GM19043 (cell line): ENCODE data around the gene GABBR1.

Source experiments
- ATAC-seq: cut with Tn5 transposase; IDR thresholded peaks from one replicate; pipeline ENCODE4 v1.9.1; 2021; ENCODE audit warnings: low read depth; ENCODE audit not compliant: unreplicated experiment

Gene GABBR1

GRCh38 chr6:29530671-29531310 lies 102.2 kb downstream of the GABBR1 start:
- no peak for ATAC-seq

GRCh38 chr6:29529956-29530355 lies 103.0 kb downstream of the GABBR1 start:
- no peak for ATAC-seq

DNA sequence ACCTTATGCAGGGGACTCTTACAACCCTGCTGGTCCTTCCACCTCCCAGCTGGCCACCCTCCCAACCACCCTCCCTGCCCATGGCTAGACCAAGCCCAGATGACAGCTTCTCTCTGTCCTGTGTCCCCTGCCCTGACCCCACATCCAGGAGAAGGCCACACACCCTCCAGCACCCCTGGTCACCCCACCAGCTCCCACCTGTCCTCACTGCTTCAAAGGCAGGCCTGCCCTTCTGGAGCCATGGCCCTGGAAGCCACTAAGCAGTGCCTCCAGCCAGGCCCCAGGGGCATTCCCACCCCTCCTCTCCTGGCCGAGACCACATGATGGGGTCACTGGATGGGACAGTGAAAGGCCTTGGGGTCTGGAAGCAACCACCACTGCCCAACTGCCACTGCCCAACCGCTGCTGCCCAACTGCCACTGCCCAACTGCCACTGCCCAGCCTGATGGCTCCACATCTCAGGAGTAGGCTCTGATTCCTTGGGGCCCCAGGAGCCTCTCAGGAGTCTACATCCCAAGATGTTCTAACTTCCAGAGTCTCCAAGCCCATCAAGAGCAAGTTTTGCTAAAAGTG lies 103.9 kb downstream of the GABBR1 start:
- no peak for ATAC-seq

GRCh38 chr6:29528300-29528931 lies 104.6 kb downstream of the GABBR1 start:
- ATAC-seq, result no peak

DNA sequence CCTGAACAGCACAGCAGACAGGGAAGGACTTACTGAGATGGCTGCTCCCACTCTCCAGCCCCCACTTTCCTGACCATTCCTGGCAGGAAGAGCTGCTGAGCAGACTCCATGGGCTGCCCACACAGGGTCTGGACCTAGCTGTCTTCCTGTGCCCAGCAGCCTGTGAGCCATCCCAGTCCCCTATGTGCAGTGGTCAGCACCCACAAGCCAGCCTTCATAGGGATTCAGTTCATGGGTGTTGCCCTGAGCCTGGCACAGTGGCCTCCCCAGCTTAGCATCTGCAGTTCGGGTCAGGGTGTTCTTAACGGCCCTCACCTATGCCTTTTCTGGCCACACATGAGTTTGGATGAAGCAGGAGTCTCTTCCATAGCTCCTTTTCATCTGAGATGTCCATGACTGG lies 105.4 kb downstream of the GABBR1 start:
- no peak for ATAC-seq

DNA sequence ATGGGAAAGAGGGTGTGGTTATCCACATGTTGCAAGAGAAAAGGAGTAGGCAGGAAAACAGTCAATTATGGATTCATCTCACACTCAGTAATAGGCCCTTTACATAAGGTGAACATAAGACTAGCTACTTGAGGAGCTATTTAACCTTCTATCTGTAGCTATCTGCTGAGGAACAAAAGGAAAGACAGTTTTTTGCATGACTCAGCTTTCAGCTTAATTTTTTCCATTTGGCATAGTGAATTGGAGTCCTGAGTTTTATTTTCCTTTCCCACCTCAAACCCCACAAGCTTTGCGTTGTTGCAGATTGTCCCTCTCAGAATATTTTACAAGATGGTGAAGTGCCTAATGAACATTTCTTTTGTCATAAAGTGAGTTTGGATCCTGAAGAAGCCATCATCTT lies 105.9 kb downstream of the GABBR1 start:
- ATAC-seq, result no peak

- no peak for ATAC-seq
Observed at GRCh38 chr6:29525311-29525639, 107.7 kb downstream of the GABBR1 start.

- ATAC-seq, result no peak
Observed at GRCh38 chr6:29524444-29525310, 108.3 kb downstream of the GABBR1 start.

DNA sequence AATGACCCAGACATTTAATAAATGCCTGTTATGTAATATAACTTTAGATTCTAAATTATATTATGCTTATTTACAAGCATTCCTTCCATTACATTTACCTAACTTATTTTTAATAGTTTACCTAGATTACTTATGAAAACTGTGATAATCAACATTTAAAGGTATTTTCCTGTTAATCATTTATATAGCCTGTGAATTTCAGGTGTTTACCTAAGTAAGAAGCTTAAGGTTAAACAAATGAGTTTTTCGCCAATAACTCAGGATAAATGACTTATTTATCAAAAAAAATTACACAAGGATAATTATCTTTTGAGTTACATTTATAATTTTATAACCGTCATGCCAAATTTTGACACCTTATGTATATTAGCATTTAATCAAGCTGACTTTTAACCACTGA lies 108.9 kb downstream of the GABBR1 start:
- ATAC-seq, result no peak

DNA sequence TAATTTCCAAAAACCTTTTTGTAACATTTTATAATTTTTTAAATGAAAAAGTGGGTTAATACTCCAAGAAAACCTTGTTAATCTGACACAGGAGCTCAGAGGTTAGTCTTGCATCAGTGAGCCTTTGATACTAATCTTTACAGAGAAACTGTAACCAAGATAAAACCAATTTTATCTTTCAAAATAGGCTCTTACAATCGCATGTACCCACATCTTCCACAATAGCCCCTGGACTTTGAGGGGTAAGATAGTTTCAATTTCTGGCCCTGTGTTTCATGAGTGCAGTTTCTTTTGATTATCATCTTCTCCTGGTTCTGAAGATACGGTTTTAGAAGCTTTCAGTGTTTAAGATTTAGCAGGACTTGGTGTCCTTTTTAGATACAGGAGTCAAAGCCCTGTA lies 110.8 kb downstream of the GABBR1 start:
- ATAC-seq, result no peak

- ATAC-seq, result no peak
Observed at GRCh38 chr6:29521006-29521680, 111.8 kb downstream of the GABBR1 start.

GRCh38 chr6:29520232-29520631 lies 112.8 kb downstream of the GABBR1 start:
- ATAC-seq, result no peak

DNA sequence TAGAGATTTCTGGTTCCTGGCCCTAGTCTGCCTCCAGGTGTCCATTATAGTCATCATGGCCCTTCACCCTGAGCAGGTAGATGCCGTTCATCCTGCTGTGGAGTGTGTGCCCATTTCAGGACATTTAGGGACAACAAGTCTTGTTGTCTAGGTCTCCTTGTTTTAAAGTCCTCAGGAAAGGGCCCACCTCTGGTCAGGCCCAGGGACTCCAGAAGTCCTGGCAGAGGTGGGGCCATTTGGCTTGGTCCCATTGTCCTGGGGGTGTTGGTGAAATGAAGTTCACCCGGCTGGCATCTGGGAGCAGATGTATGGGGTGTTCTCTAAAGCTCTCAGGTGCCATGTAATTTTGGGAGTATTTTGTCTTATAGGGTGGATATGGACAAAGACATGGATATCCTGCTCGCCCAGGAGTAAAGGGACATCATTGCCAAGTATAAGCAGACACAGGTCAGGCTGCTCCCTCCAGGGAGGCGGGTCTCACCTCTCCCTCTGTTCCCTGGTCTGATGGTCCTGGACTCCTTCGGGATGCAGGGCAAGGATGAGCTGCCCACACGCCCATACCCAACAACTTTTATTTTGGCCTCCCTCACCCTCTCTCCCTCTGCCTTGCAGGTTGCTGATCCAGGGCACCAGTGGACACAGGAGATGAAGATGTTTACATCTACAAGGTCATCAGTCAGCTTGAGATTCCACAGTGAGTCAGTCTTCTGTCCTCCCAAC lies 113.5 kb downstream of the GABBR1 start:
- no peak for ATAC-seq

GRCh38 chr6:29517728-29518440 lies 115.1 kb downstream of the GABBR1 start:
- no peak for ATAC-seq

DNA sequence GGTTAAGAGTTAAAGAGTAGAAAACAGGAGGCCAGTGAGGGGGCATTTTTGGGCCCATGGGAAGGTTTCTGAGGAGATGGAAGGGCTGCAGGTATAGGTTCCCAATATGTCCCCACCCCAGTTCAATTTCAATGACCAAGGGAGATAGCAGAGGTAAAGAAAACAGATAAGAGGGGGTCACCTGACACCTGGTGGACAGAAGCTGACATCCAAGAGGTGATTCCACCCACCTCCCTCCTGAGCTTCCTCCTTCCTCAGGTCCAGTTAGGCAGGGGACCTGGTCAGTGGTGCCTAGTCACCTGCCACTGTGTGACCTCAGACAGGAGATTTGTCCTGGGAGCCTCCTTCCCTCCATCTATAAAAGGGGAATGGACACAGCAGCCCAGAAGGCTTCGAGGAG lies 115.7 kb downstream of the GABBR1 start:
- no peak for ATAC-seq

GRCh38 chr6:29516108-29516507 lies 116.9 kb downstream of the GABBR1 start:
- ATAC-seq, result no peak

- ATAC-seq, result no peak
Observed at GRCh38 chr6:29510746-29511300, 122.2 kb downstream of the GABBR1 start.

GRCh38 chr6:29510202-29510601 lies 122.8 kb downstream of the GABBR1 start:
- ATAC-seq, result no peak
